NCI-H526 (cell line): ENCODE results near the gene NBPF26.
A peak's percentile ranks its signal among the peaks of the same experiment; 100 is the strongest.
"Not testable (repeated sequence)": the region's sequence is repeated elsewhere in the genome, so short reads cannot be mapped to it uniquely, and the experiment has no call there.

Experiments used
- DNase-seq, 2 experiments: peaks; one replicate each; lab custom pipeline; 2025; lab: John Stamatoyannopoulos, UW

Gene NBPF26

DNA sequence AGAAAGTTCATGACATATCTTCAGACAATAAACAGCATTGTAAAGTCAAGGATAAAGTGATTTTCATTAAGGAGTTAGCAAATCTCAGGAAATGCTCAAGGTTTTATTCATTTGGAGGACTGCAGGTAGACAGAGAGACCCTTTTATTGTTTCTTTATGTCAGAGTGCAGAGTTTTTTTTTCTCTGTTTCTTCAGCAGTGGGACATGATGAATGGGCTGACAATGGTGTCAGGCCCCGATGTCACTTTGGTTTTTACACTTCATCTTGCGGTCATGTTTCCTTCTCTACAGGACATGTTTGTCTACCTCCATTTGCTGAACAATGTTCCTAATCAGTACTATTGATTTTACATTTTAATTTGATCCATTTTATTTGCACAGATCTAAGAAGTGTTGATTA, 134.4 kb downstream of the NBPF26 start:
- not testable (repeated sequence) for DNase-seq

DNA sequence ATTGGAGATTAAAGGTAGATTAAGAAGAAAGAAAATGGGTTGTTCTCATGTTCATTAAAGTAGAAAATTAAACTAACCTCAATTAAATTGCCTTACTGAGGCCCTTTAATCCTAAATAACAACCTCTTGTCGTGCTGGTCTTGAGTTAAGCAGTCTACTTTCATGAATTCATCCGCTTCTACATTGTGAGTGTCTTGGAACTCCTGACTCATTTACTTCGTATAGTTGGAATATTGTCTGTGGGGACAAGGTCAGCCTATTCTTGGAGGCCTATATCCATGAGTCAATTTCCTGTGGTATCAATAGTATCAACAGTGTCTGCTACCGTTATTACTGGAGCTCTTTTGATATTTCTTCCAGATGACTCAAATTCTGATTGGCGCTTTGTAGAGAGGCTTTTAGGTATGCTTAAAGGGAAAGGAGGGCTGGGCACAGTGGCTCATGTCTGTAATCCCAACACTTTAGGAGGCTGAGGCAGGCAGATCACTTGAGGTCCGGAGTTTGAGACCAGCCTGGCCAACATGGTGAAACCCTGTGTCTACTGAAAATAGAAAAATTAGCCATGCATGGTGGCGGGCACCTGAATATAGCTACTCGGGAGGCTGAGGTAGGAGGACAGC, 136.0 kb downstream of the NBPF26 start:
- DNase-seq: not testable (repeated sequence)

- not testable (repeated sequence) for DNase-seq
These were observed 154.5 kb downstream of the NBPF26 start for GRCh38 chr1:120878206-120878605.

GRCh38 chr1:120880056-120880455, 156.3 kb downstream of the NBPF26 start:
- peak in 1 of 2 experiments; percentile 1 for DNase-seq

GRCh38 chr1:120881934-120882333, 158.2 kb downstream of the NBPF26 start:
- not testable (repeated sequence) for DNase-seq
